ENCODE results near the gene LMX1A.

LMX1A gene

GRCh38 chr1:165205145-165205544 is 151.4 kb downstream of the LMX1A start:
- TF ChIP-seq CTCF (conservative IDR thresholded peaks at IDR 0.05): no peak
- no peak overlapping the region for H3K27ac ChIP-seq

GRCh38 chr1:165204548-165204947 is 152.0 kb downstream of the LMX1A start:
- no peak overlapping the region for H3K27ac ChIP-seq
- no peak for TF ChIP-seq CTCF (conservative IDR thresholded peaks at IDR 0.05)

- no peak overlapping the region for H3K27ac ChIP-seq
- no peak for TF ChIP-seq CTCF (conservative IDR thresholded peaks at IDR 0.05)
Measured at GRCh38 chr1:165191087-165191486, 165.4 kb downstream of the LMX1A start.

- no peak for TF ChIP-seq CTCF (conservative IDR thresholded peaks at IDR 0.05)
- no peak overlapping the region for H3K27ac ChIP-seq
Measured at GRCh38 chr1:165189913-165190312, 166.6 kb downstream of the LMX1A start.

- no peak for TF ChIP-seq CTCF (conservative IDR thresholded peaks at IDR 0.05)
- H3K27ac ChIP-seq: no peak overlapping the region
Measured at GRCh38 chr1:165189011-165189410, 167.5 kb downstream of the LMX1A start.

- H3K27ac ChIP-seq: no peak overlapping the region
- TF ChIP-seq CTCF (conservative IDR thresholded peaks at IDR 0.05): no peak
Measured at GRCh38 chr1:165187031-165188009, 169.2 kb downstream of the LMX1A start.

GRCh38 chr1:165185161-165185889 is 171.2 kb downstream of the LMX1A start:
- H3K27ac ChIP-seq: no peak overlapping the region
- no peak for TF ChIP-seq CTCF (conservative IDR thresholded peaks at IDR 0.05)
